Prostate gland (tissue), 2 donors: ENCODE results near the gene SMIM10.

ENCODE experiments used
- CTCF ChIP-seq, 4 experiments: fragments of 200-600 bp in 2 of 4; fragments of 450-650 bp in 2 of 4; sonication (generic) in 2 of 4; IDR thresholded peaks; 1 replicate in 3 of 4; 2 replicates in 1 of 4; pipeline ENCODE4 v1.5.1; 2016 to 2019; ENCODE audit warnings: antibody characterized with exemption in 4 of 4, mild to moderate bottlenecking in 2 of 4, moderate library complexity in 2 of 4
- POLR2A ChIP-seq: fragments of 450-650 bp; IDR thresholded peaks from one replicate; pipeline ENCODE4 v1.6.1; 2016; ENCODE audit warnings: antibody characterized with exemption, mild to moderate bottlenecking
- POLR2AphosphoS5 ChIP-seq: sonication (generic); formaldehyde crosslinking; IDR thresholded peaks from one replicate; pipeline ENCODE4 v1.6.1; 2017; ENCODE audit warnings: antibody characterized with exemption

- TF ChIP-seq CTCF (IDR thresholded peaks at IDR 0.05): no peak
- TF ChIP-seq POLR2A: no peak
- no peak for TF ChIP-seq POLR2AphosphoS5
Measured at GRCh38 chrX:134981910-134982309, 8.9 kb upstream of the SMIM10 start.
